HG02759 (cell line): ENCODE measurements around the gene PAGE4.

Experiments
- ATAC-seq: cut with Tn5 transposase; IDR thresholded peaks from one replicate; pipeline ENCODE4 v1.9.1; 2021; ENCODE audit warnings: mild to moderate bottlenecking, moderate library complexity; ENCODE audit not compliant: unreplicated experiment

PAGE4 gene

GRCh38 chrX:49829016-49829415 lies at the start of gene PAGE4:
PAGE4 (plus strand) TSS chrX:49829303; CDS start chrX:49830429, 1,126 bp downstream.
- ATAC-seq, result no peak

GRCh38 chrX:49784747-49785280 lies 44.3 kb upstream of the PAGE4 start:
- no peak for ATAC-seq

- ATAC-seq, result no peak
Observed at GRCh38 chrX:49792376-49792775, 36.7 kb upstream of the PAGE4 start.

GRCh38 chrX:49793686-49794085 lies 35.4 kb upstream of the PAGE4 start:
- no peak for ATAC-seq

- ATAC-seq, result no peak
Observed at GRCh38 chrX:49799828-49800227, 29.3 kb upstream of the PAGE4 start.

- no peak for ATAC-seq
Observed at GRCh38 chrX:49809891-49810632, 19.0 kb upstream of the PAGE4 start.

GRCh38 chrX:49812177-49812576 lies 16.9 kb upstream of the PAGE4 start:
- no peak for ATAC-seq

- ATAC-seq, result no peak
Observed at GRCh38 chrX:49816435-49816834, 12.7 kb upstream of the PAGE4 start.

GRCh38 chrX:49838374-49838773 lies 9.3 kb downstream of the PAGE4 start:
- no peak for ATAC-seq

- peak; percentile 79 for ATAC-seq
Observed at GRCh38 chrX:49840679-49841078, 11.6 kb downstream of the PAGE4 start.

- ATAC-seq, result no peak
Observed at GRCh38 chrX:49842621-49843020, 13.5 kb downstream of the PAGE4 start.

GRCh38 chrX:49844611-49845010 lies 15.5 kb downstream of the PAGE4 start:
- ATAC-seq, result no peak

- ATAC-seq, result no peak
Observed at GRCh38 chrX:49845701-49846403, 16.7 kb downstream of the PAGE4 start.

- no peak for ATAC-seq
Observed at GRCh38 chrX:49846522-49846921, 17.4 kb downstream of the PAGE4 start.

- ATAC-seq, result no peak
Observed at GRCh38 chrX:49848275-49848674, 19.2 kb downstream of the PAGE4 start.

GRCh38 chrX:49850028-49850427 lies 20.9 kb downstream of the PAGE4 start:
- no peak for ATAC-seq

- no peak for ATAC-seq
Observed at GRCh38 chrX:49853661-49854060, 24.6 kb downstream of the PAGE4 start.

- ATAC-seq, result no peak
Observed at GRCh38 chrX:49856819-49857218, 27.7 kb downstream of the PAGE4 start.

- no peak for ATAC-seq
Observed at GRCh38 chrX:49858341-49858740, 29.2 kb downstream of the PAGE4 start.

- no peak for ATAC-seq
Observed at GRCh38 chrX:49859491-49859890, 30.4 kb downstream of the PAGE4 start.

- ATAC-seq, result no peak
Observed at GRCh38 chrX:49860867-49861535, 31.9 kb downstream of the PAGE4 start.

GRCh38 chrX:49862093-49862492 lies 33.0 kb downstream of the PAGE4 start:
- no peak for ATAC-seq
